Muscle layer of colon (tissue), 2 donors: Measurements from ENCODE around the gene POLD1.
"Not testable (repeated sequence)": the region's sequence is repeated elsewhere in the genome, so short reads cannot be mapped to it uniquely, and the experiment has no call there.

Experiments used
- H3K27ac ChIP-seq: one replicate; pipeline ENCODE4 v1.7.0; 2013; ENCODE audit warnings: low read depth, mild to moderate bottlenecking, low read length, moderate library complexity
- H3K27me3 ChIP-seq, 2 donors: one replicate each; pipeline ENCODE4 v1.7.0; 2013; ENCODE audit warnings: low read length in 2 of 2, mild to moderate bottlenecking in 2 of 2; ENCODE audit not compliant: insufficient read depth in 2 of 2, control insufficient read depth in 1 of 2
- H3K36me3 ChIP-seq: one replicate; pipeline ENCODE4 v1.7.0; 2013; ENCODE audit warnings: mild to moderate bottlenecking, low read length; ENCODE audit not compliant: insufficient read depth
- H3K4me1 ChIP-seq: one replicate; pipeline ENCODE4 v1.7.0; 2013; ENCODE audit warnings: mild to moderate bottlenecking, low read length; ENCODE audit not compliant: insufficient read depth
- H3K4me3 ChIP-seq, 2 donors: one replicate each; pipeline ENCODE4 v1.7.0; 2013; ENCODE audit warnings: low read length in 2 of 2, low read depth in 1 of 2, mild to moderate bottlenecking in 1 of 2, moderate library complexity in 1 of 2
- H3K9ac ChIP-seq: one replicate; pipeline ENCODE4 v1.7.0; 2013; ENCODE audit warnings: low read length
- H3K9me3 ChIP-seq: one replicate; pipeline ENCODE4 v1.7.0; 2013; ENCODE audit warnings: mild to moderate bottlenecking, low read length
- donor health status: abdominal sarcoma.
- donor health status: Adenocarcinoma of cecum.

Gene POLD1

GRCh38 chr19:50384685-50385535, 763 bp downstream of the POLD1 start:
- peak overlapping the region; percentile 81 to 86 for H3K4me3 ChIP-seq
- no peaks in the 10 kb centered on the region for H3K27me3 ChIP-seq
- no peaks in the 10 kb centered on the region for H3K9me3 ChIP-seq
- peak overlapping the region; percentile 50 for H3K9ac ChIP-seq
- H3K36me3 ChIP-seq = peaks cover 16% of the 10 kb centered on the region
- peaks cover 9% of the 10 kb centered on the region for H3K4me1 ChIP-seq
- peak overlapping the region; percentile 83 for H3K27ac ChIP-seq

- no peak overlapping the region for H3K27ac ChIP-seq
Measured at GRCh38 chr19:50387176-50387867, 3.2 kb downstream of the POLD1 start.

GRCh38 chr19:50387868-50388245, 3.7 kb downstream of the POLD1 start:
- Histone ChIP-seq H3K27me3 (no peaks in the 10 kb centered on the region), H3K27ac (no peak overlapping the region), H3K9ac (no peak overlapping the region), H3K36me3 (no peaks in the 10 kb centered on the region), H3K4me1 (peaks cover 9% of the 10 kb centered on the region), H3K4me3 (no peak overlapping the region), H3K9me3 (no peaks in the 10 kb centered on the region)

More at GRCh38 chr19:50387176-50387867, 3.2 kb downstream of the POLD1 start:
- H3K9ac ChIP-seq = no peak overlapping the region
- H3K27me3 ChIP-seq = no peaks in the 10 kb centered on the region
- peaks cover 9% of the 10 kb centered on the region for H3K4me1 ChIP-seq
- H3K4me3 ChIP-seq = no peak overlapping the region
- no peaks in the 10 kb centered on the region for H3K36me3 ChIP-seq
- H3K9me3 ChIP-seq = no peaks in the 10 kb centered on the region

GRCh38 chr19:50390295-50390694, 6.1 kb downstream of the POLD1 start:
- not testable (repeated sequence) for H3K27me3 ChIP-seq, H3K27ac ChIP-seq, H3K4me1 ChIP-seq, H3K9ac ChIP-seq, H3K4me3 ChIP-seq, H3K9me3 ChIP-seq, H3K36me3 ChIP-seq

GRCh38 chr19:50390952-50391351, 6.8 kb downstream of the POLD1 start:
- H3K4me3 ChIP-seq, H3K27ac ChIP-seq, H3K9ac ChIP-seq, H3K36me3 ChIP-seq, H3K9me3 ChIP-seq, H3K27me3 ChIP-seq, H3K4me1 ChIP-seq: not testable (repeated sequence)

GRCh38 chr19:50392759-50393158, 8.6 kb downstream of the POLD1 start:
- Histone ChIP-seq H3K9me3 (no peaks in the 10 kb centered on the region), H3K27ac (no peak overlapping the region), H3K4me3 (no peak overlapping the region), H3K9ac (no peak overlapping the region), H3K36me3 (no peaks in the 10 kb centered on the region), H3K4me1 (no peaks in the 10 kb centered on the region), H3K27me3 (no peaks in the 10 kb centered on the region)

- Histone ChIP-seq H3K9ac (no peak overlapping the region), H3K4me1 (no peaks in the 10 kb centered on the region), H3K9me3 (no peaks in the 10 kb centered on the region), H3K27me3 (no peaks in the 10 kb centered on the region), H3K36me3 (no peaks in the 10 kb centered on the region), H3K4me3 (no peak overlapping the region), H3K27ac (no peak overlapping the region)
Measured at GRCh38 chr19:50393589-50393988, 9.4 kb downstream of the POLD1 start.

GRCh38 chr19:50394017-50394416, 9.9 kb downstream of the POLD1 start:
- no peaks in the 10 kb centered on the region for H3K27me3 ChIP-seq
- no peak overlapping the region for H3K27ac ChIP-seq
- H3K9me3 ChIP-seq = no peaks in the 10 kb centered on the region
- H3K9ac ChIP-seq = no peak overlapping the region
- H3K4me1 ChIP-seq = no peaks in the 10 kb centered on the region
- H3K36me3 ChIP-seq = no peaks in the 10 kb centered on the region
- no peak overlapping the region for H3K4me3 ChIP-seq

- Histone ChIP-seq H3K9me3 (no peaks in the 10 kb centered on the region), H3K9ac (no peak overlapping the region), H3K27ac (no peak overlapping the region), H3K27me3 (no peaks in the 10 kb centered on the region), H3K4me1 (no peaks in the 10 kb centered on the region), H3K4me3 (no peak overlapping the region), H3K36me3 (no peaks in the 10 kb centered on the region)
Measured at GRCh38 chr19:50398675-50399367, 14.7 kb downstream of the POLD1 start.

- Histone ChIP-seq H3K27ac (no peak overlapping the region), H3K36me3 (no peaks in the 10 kb centered on the region), H3K27me3 (no peaks in the 10 kb centered on the region), H3K9ac (no peak overlapping the region), H3K4me1 (no peaks in the 10 kb centered on the region), H3K9me3 (no peaks in the 10 kb centered on the region), H3K4me3 (no peak overlapping the region)
Measured at GRCh38 chr19:50399368-50399745, 15.2 kb downstream of the POLD1 start.

GRCh38 chr19:50401605-50402450, 17.7 kb downstream of the POLD1 start:
- no peak overlapping the region for H3K9ac ChIP-seq
- no peak overlapping the region for H3K4me3 ChIP-seq
- H3K4me1 ChIP-seq = no peaks in the 10 kb centered on the region
- no peaks in the 10 kb centered on the region for H3K9me3 ChIP-seq
- no peaks in the 10 kb centered on the region for H3K27me3 ChIP-seq
- H3K36me3 ChIP-seq = no peaks in the 10 kb centered on the region
- no peak overlapping the region for H3K27ac ChIP-seq
